ENCODE data around the gene ATP8A1. TPM values are rescaled to one million over a fixed set of nuclear protein-coding genes. Genes with fewer than 3 reads are reported as not detected.
A peak's percentile ranks its signal among the peaks of the same experiment; 100 is the strongest.

ATP8A1 gene
- total RNA-seq, 2 experiments from 2014 or later, result 80.0 to 141 TPM

DNA sequence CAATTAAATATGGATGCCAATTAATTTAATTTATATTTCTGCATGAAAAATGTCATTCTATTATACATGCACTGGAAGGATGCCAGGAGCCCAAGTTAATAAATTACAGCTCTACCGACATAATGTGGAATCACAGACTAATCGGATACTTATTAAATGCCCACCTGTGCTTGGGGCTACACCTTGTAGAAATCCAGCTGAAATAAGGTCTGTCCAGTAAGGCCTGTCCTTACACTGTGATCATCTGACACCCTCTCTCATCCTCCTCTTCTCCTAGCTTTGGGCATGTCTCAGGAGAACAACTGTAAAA is 265.6 kb downstream of the ATP8A1 start:
- H3K27ac ChIP-seq (ENCODE audit: low read depth, low read length, poor library complexity, severe bottlenecking), result no peak overlapping the region
- no peaks in the 10 kb centered on the region; the same call in 1 of the 2 replicates for H3K9me2 ChIP-seq (ENCODE audit: insufficient read depth, low read length)
- no peak for TF ChIP-seq CTCF (conservative IDR thresholded peaks at IDR 0.05; ENCODE audit: low read length)
- no peak for TF ChIP-seq EZH2phosphoT487 (IDR thresholded peaks at IDR 0.05; ENCODE audit: borderline replicate concordance, low read depth, low read length)
- H4K20me1 ChIP-seq (ENCODE audit: insufficient read depth, low read length), result no peaks in the 10 kb centered on the region
- peak overlapping the region; percentile 55; the same call in 1 of the 2 replicates for H2AFZ ChIP-seq (ENCODE audit: low read length)
- no peak overlapping the region for H3K4me3 ChIP-seq (ENCODE audit: low read depth, low read length, poor library complexity, severe bottlenecking)
- intact Hi-C loops (cut with micrococcal nuclease; ENCODE audit: unreplicated experiment), result no loop called here
- no TSS peak for BruUV-seq (replicated peaks)
- POLR2A ChIA-PET, result interaction anchor here (0.7 kb wide), 1 partner anchor 21 kb away, joined by 3 read pairs; no protein-coding TSS in a partner anchor
- H3K9me3 ChIP-seq (ENCODE audit: low read length), result no peaks in the 10 kb centered on the region
- no peaks in the 10 kb centered on the region for H3K36me3 ChIP-seq (ENCODE audit: insufficient read depth, low read length)
- CTCF ChIA-PET (ENCODE audit: unreplicated experiment), result no interaction called here
- no peaks in the 10 kb centered on the region for H3K79me2 ChIP-seq (ENCODE audit: insufficient read depth, low read depth, low read length)
- no peak for DNase-seq (ENCODE audit: low spot score)
- H3K4me2 ChIP-seq (ENCODE audit: low read length), result no peak overlapping the region
- peaks cover 4% of the 10 kb centered on the region for H3K4me1 ChIP-seq (ENCODE audit: insufficient read depth, low read length, poor library complexity, severe bottlenecking)

DNA sequence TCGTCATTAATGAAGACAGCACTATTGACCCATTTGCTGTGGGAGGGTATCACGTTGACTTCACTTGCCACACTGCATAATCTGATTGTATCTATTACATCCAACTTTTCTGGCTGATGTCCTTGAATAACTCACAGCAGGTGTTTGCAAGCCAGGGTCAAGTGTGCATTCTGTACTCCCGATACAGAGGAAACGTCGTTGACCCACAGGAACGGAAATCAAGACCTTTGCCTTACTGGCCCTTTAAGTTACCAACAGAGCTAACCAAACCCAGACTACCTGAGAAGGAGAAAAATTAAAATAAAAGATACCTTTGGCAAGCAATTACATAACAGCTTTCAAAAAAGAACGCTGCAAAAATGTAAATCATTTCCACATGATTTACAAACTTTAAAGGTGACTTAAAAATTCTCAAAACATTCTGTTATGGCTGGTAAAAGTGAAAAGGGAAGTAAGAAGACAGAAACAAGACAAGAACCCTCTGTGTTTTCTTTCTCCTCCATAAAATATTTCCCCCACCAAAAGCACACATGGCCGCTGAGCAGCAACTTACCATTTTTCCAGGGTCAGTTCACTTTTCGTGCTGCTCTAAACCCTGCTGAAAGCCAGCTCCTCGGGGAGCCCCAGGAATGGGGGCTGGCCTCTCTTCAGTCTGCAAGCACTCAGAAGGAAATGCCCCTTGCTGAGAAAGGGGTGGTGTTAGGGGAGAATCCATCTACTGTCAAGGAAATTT is 266.1 kb downstream of the ATP8A1 start:
- TF ChIP-seq CTCF (conservative IDR thresholded peaks at IDR 0.05; ENCODE audit: low read length) (no peak), EZH2phosphoT487 (IDR thresholded peaks at IDR 0.05; ENCODE audit: borderline replicate concordance, low read depth, low read length) (no peak)
- H4K20me1 ChIP-seq (ENCODE audit: insufficient read depth, low read length), result no peaks in the 10 kb centered on the region
- no peaks in the 10 kb centered on the region for H3K79me2 ChIP-seq (ENCODE audit: insufficient read depth, low read depth, low read length)
- POLR2A ChIA-PET, result no interaction called here
- CTCF ChIA-PET (ENCODE audit: unreplicated experiment), result no interaction called here
- peak overlapping the region; percentile 55; the same call in 1 of the 2 replicates for H2AFZ ChIP-seq (ENCODE audit: low read length)
- H3K36me3 ChIP-seq (ENCODE audit: insufficient read depth, low read length), result no peaks in the 10 kb centered on the region
- intact Hi-C loops (cut with micrococcal nuclease; ENCODE audit: unreplicated experiment), result no loop called here
- H3K9me2 ChIP-seq (ENCODE audit: insufficient read depth, low read length), result no peaks in the 10 kb centered on the region; the same call in 1 of the 2 replicates
- no TSS peak for BruUV-seq (replicated peaks)
- H3K4me3 ChIP-seq (ENCODE audit: low read depth, low read length, poor library complexity, severe bottlenecking), result no peak overlapping the region
- DNase-seq (ENCODE audit: low spot score), result peak; percentile 14
- no peak overlapping the region for H3K27ac ChIP-seq (ENCODE audit: low read depth, low read length, poor library complexity, severe bottlenecking)
- peaks cover 4% of the 10 kb centered on the region for H3K4me1 ChIP-seq (ENCODE audit: insufficient read depth, low read length, poor library complexity, severe bottlenecking)
- H3K9me3 ChIP-seq (ENCODE audit: low read length), result no peaks in the 10 kb centered on the region
- peak overlapping the region; percentile 25 for H3K4me2 ChIP-seq (ENCODE audit: low read length)

- Histone ChIP-seq H3K4me1 (ENCODE audit: insufficient read depth, low read length, poor library complexity, severe bottlenecking) (no peaks in the 10 kb centered on the region), H3K79me2 (ENCODE audit: insufficient read depth, low read depth, low read length) (no peaks in the 10 kb centered on the region), H3K4me2 (ENCODE audit: low read length) (no peak overlapping the region), H3K36me3 (ENCODE audit: insufficient read depth, low read length) (no peaks in the 10 kb centered on the region), H3K4me3 (ENCODE audit: low read depth, low read length, poor library complexity, severe bottlenecking) (no peak overlapping the region), H3K9me2 (ENCODE audit: insufficient read depth, low read length) (no peaks in the 10 kb centered on the region; the same call in 1 of the 2 replicates), H3K9me3 (ENCODE audit: low read length) (no peaks in the 10 kb centered on the region), H2AFZ (ENCODE audit: low read length) (no peak overlapping the region), H3K27ac (ENCODE audit: low read depth, low read length, poor library complexity, severe bottlenecking) (no peak overlapping the region), H4K20me1 (ENCODE audit: insufficient read depth, low read length) (no peaks in the 10 kb centered on the region)
- POLR2A ChIA-PET, result interaction anchor here (0.7 kb wide), 1 partner anchor 432 kb away, joined by 3 read pairs; no protein-coding TSS in a partner anchor
- DNase-seq (ENCODE audit: low spot score), result no peak
- intact Hi-C loops (cut with micrococcal nuclease; ENCODE audit: unreplicated experiment), result no loop called here
- BruUV-seq (replicated peaks), result no TSS peak
- no peak for TF ChIP-seq EZH2phosphoT487 (IDR thresholded peaks at IDR 0.05; ENCODE audit: borderline replicate concordance, low read depth, low read length)
- TF ChIP-seq CTCF (conservative IDR thresholded peaks at IDR 0.05; ENCODE audit: low read length), result no peak
- CTCF ChIA-PET (ENCODE audit: unreplicated experiment), result no interaction called here
Observed at GRCh38 chr4:42385516-42385915, 271.4 kb downstream of the ATP8A1 start.
